T-cell (primary cell): ENCODE data around the gene SOX30. TPM values are rescaled to one million over a fixed set of nuclear protein-coding genes. Genes with fewer than 3 reads are reported as not detected.

Experiments
- ATAC-seq, 4 experiments: fragments of 200-7000 bp in 3 of 4; fragments of 150-1000 bp in 1 of 4; cut with Tn5 transposase; replicated peaks in 1 of 4; 1 replicate in 3 of 4; 2 replicates in 1 of 4; pipeline ENCODE4 v1.10.0; 2021; ENCODE audit warnings: moderate library complexity in 3 of 4, mild to moderate bottlenecking in 2 of 4, moderate number of reproducible peaks in 1 of 4
- CTCF ChIA-PET, 2 donors: fragments of 300-600 bp; sonication (Branson Sonifier 250); formaldehyde crosslinking; loops; one replicate each; lab custom pipeline; 2022; ENCODE audit warnings: antibody characterized with exemption in 2 of 2; lab: Charles Lee
- POLR2A ChIA-PET, 2 donors: fragments of 300-600 bp; sonication (Branson Sonifier 250); formaldehyde crosslinking; loops; one replicate each; lab custom pipeline; 2022; ENCODE audit warnings: antibody characterized with exemption in 2 of 2; lab: Charles Lee
- DNase-seq, 35 experiments: peaks; one replicate each; pipeline versions ENCODE4 v3.0.0 to v3.0.0-alpha.2; 2013 to 2023
- H3K27ac ChIP-seq: one replicate; pipeline ENCODE4 v1.5.1; 2013; ENCODE audit warnings: low read length
- H3K27me3 ChIP-seq, 2 experiments: replicated peaks in 1 of 2; 1 replicate in 1 of 2; 2 replicates in 1 of 2; pipeline versions ENCODE4 v1.6.1 to v1.7.0; 2013; ENCODE audit warnings: low read length in 1 of 2, mixed read lengths in 1 of 2; ENCODE audit not compliant: control insufficient read depth in 2 of 2, insufficient read depth in 2 of 2; ENCODE audit errors: extremely low read depth in 1 of 2
- H3K36me3 ChIP-seq, 2 donors: 1 replicate in 1 of 2; 2 replicates in 1 of 2; pipeline versions ENCODE4 v1.6.1 to v1.7.0; 2013; ENCODE audit warnings: low read length in 1 of 2; ENCODE audit not compliant: control insufficient read depth in 2 of 2, insufficient read depth in 1 of 2; ENCODE audit errors: extremely low read depth in 1 of 2
- H3K4me1 ChIP-seq, 2 experiments: 1 replicate in 1 of 2; 2 replicates in 1 of 2; pipeline versions ENCODE4 v1.6.1 to v1.7.0; 2013; ENCODE audit warnings: low read length in 2 of 2, mixed read lengths in 1 of 2; ENCODE audit not compliant: insufficient read depth in 2 of 2, control insufficient read depth in 1 of 2; ENCODE audit errors: extremely low read depth in 1 of 2
- H3K4me3 ChIP-seq, 2 donors: 1 replicate in 1 of 2; 2 replicates in 1 of 2; pipeline versions ENCODE4 v1.5.1 to v1.7.0; 2013; ENCODE audit warnings: mild to moderate bottlenecking in 2 of 2, low read length in 1 of 2, moderate library complexity in 1 of 2; ENCODE audit not compliant: control insufficient read depth in 1 of 2; ENCODE audit errors: extremely low read depth in 1 of 2
- H3K9me3 ChIP-seq: 2 replicates; pipeline ENCODE4 v1.7.0; 2013
- H3K27ac Mint-ChIP-seq, 2 donors: one replicate each; pipeline ENCODE4 v1.8.0; 2020 to 2021; ENCODE audit warnings: mild to moderate bottlenecking in 2 of 2, mixed read lengths in 2 of 2
- H3K27me3 Mint-ChIP-seq, 2 donors: one replicate each; pipeline ENCODE4 v1.8.0; 2021 to 2022; ENCODE audit warnings: mixed read lengths in 2 of 2
- H3K36me3 Mint-ChIP-seq: one replicate; pipeline ENCODE4 v1.8.0; 2021; ENCODE audit warnings: mixed read lengths
- H3K4me1 Mint-ChIP-seq, 3 donors: one replicate each; pipeline ENCODE4 v1.8.0; 2020 to 2022; ENCODE audit warnings: mixed read lengths in 3 of 3, mild to moderate bottlenecking in 1 of 3
- H3K4me3 Mint-ChIP-seq, 3 donors: one replicate each; pipeline ENCODE4 v1.8.0; 2020 to 2022; ENCODE audit warnings: mild to moderate bottlenecking in 3 of 3, mixed read lengths in 3 of 3, moderate library complexity in 3 of 3
- H3K9me3 Mint-ChIP-seq, 3 donors: one replicate each; pipeline ENCODE4 v1.8.0; 2020 to 2022; ENCODE audit warnings: mixed read lengths in 3 of 3
- WGBS: methylation state at CpG from one replicate; pipeline ENCODE4 v1.1.5; 2013; ENCODE audit warnings: missing lambda C conversion rate; ENCODE audit not compliant: insufficient coverage; 5-methylcytosine and 5-hydroxymethylcytosine counted together
- total RNA-seq, 35 experiments: library from RNA in 6 of 35; stranded (reverse) in 6 of 35; fragments of 120-200 nt in 1 of 35; gene quantifications; one replicate each; pipeline versions ENCODE4 v1.2.1 to v1.2.4 and lab custom pipeline; 2013 to 2026

Gene SOX30
- total RNA-seq, 5 donors from 2014 or later (not counting 1 experiment from before 2014, with no cell fraction given): 0.10 to 0.44 (median 0.13) TPM; not detected in 2

DNA sequence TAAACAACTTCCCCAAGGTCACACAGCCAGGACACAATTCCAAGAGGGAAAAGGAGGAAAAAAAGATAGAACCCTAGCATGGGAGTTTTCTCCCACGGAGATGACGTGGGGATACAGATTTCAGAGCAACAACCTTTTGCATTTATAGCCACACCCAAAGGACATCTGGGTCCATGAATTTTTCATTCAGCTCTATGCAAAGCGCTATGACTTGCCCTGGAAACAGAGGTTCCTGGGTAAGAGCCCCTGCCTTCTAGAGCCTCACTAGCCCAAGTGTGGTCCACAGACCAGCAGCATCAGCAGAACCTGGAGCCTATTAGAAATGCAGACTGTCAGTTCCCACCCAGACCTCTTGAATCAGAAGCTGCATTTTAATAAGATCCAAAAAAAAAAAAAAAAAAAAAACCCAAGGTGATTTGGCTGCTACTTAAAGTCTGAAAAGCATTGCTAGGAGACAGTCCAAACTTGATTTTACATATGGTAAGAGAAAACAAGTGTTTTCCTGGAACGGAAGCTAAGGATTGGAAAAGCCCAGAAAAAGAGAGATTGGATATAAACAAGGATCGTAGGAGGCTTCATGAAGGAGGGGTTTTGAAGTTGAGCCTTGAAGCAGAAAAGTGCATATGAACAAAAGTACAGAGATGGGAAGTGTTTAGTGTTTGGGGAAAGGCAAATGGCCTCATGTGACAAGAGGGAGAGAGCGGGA, 59.0 kb downstream of the SOX30 start:
- peak overlapping the region in 2 of 3 donors; percentile 0 to 2 for H3K4me3 Mint-ChIP-seq
- ChIA-PET POLR2A (interaction anchor here in 1 of 2 donors (0.6 kb wide), 1 partner anchor 100 kb away, joined by 5 read pairs; no protein-coding TSS in a partner anchor), CTCF (no interaction called here)
- Histone ChIP-seq H3K27ac (no peak overlapping the region), H3K4me3 (no peak overlapping the region), H3K4me1 (peaks cover 14% of the 10 kb centered on the region in 2 experiments), H3K36me3 (no peaks in the 10 kb centered on the region), H3K27me3 (no peaks in the 10 kb centered on the region), H3K9me3 (no peaks in the 10 kb centered on the region)
- H3K9me3 Mint-ChIP-seq: no peaks in the 10 kb centered on the region
- DNase-seq (no peak), ATAC-seq (no peak)
- peaks cover 38 to 64% (median 52%) of the 10 kb centered on the region in 3 donors for H3K4me1 Mint-ChIP-seq
- 87% methylated on average over 3 of the region's 6 CpGs for WGBS
- peak overlapping the region in 1 of 2 donors; percentile 70 for H3K27ac Mint-ChIP-seq
- no peaks in the 10 kb centered on the region for H3K36me3 Mint-ChIP-seq
- peaks cover 0 to 3% of the 10 kb centered on the region in 2 donors for H3K27me3 Mint-ChIP-seq

DNA sequence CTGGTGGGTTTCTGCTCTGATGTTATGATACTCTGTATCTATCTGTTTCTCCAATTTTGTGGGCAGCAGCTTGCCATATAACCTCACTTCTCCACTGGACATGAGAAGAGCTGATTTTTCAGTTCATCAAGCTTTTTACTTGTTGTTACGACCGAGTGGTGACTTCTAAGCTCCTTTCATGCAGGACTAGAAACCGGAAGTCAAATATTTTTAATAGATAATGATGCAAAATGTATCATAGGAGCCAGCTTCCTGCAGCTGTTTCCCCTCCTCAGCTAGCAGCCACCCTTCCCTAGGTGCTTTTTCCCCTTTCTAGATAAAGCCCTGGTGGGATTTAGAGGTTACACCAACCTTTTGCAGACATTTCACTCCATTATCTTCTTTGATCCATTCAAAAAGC, 59.6 kb downstream of the SOX30 start:
- no peak for DNase-seq
- no CpG with 5 or more reads among the region's 3 CpGs for WGBS
- peaks cover 38 to 59% (median 51%) of the 10 kb centered on the region in 3 donors for H3K4me1 Mint-ChIP-seq
- no peak overlapping the region for H3K4me3 ChIP-seq
- H3K4me1 ChIP-seq: peaks cover 14% of the 10 kb centered on the region in 2 experiments
- no peak overlapping the region for H3K27ac ChIP-seq
- no peaks in the 10 kb centered on the region for H3K9me3 Mint-ChIP-seq
- H3K27me3 ChIP-seq: no peaks in the 10 kb centered on the region
- no peaks in the 10 kb centered on the region for H3K36me3 ChIP-seq
- peak overlapping the region in 1 of 3 donors; percentile 0 for H3K4me3 Mint-ChIP-seq
- peaks cover 0 to 3% of the 10 kb centered on the region in 2 donors for H3K27me3 Mint-ChIP-seq
- ChIA-PET CTCF (no interaction called here), POLR2A (no interaction called here)
- H3K36me3 Mint-ChIP-seq: no peaks in the 10 kb centered on the region
- peak overlapping the region; percentile 29 to 70 for H3K27ac Mint-ChIP-seq
- ATAC-seq: no peak
- H3K9me3 ChIP-seq: no peaks in the 10 kb centered on the region

DNA sequence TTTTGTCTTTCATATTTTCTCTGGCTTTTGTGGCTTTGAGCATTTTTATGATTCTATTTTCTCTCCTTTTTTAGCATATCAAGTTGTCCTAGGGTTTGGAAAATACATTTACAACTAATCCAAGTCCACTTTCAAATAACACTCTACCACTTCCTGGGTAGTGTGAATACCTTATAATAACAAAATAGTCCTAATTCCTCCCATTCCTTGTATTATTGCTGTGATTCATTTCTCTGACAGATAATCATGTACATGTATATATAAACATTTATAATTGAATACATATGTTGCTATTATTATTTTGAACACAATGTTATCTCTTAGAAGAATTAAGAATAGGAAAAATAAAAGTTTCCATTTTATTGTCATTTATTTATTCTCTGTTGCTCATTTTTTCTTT, 61.8 kb downstream of the SOX30 start:
- Mint-ChIP-seq H3K36me3 (no peaks in the 10 kb centered on the region), H3K4me3 (no peak overlapping the region), H3K4me1 (peaks cover 21 to 38% (median 31%) of the 10 kb centered on the region in 3 donors), H3K9me3 (no peaks in the 10 kb centered on the region), H3K27me3 (peaks cover 0 to 3% of the 10 kb centered on the region in 2 donors), H3K27ac (no peak overlapping the region)
- CTCF ChIA-PET: interaction anchor here in 1 of 2 donors (0.7 kb wide), 1 partner anchor 1469 kb away, joined by 9 read pairs; no protein-coding TSS in a partner anchor
- Histone ChIP-seq H3K9me3 (no peaks in the 10 kb centered on the region), H3K27ac (no peak overlapping the region), H3K4me1 (peaks cover 4 to 10% of the 10 kb centered on the region in 2 experiments), H3K36me3 (no peaks in the 10 kb centered on the region), H3K4me3 (no peak overlapping the region), H3K27me3 (no peaks in the 10 kb centered on the region)
- POLR2A ChIA-PET: interaction anchor here in 1 of 2 donors (0.6 kb wide), 1 partner anchor 493 kb away, joined by 5 read pairs; no protein-coding TSS in a partner anchor
- DNase-seq (no peak), ATAC-seq (no peak)

DNA sequence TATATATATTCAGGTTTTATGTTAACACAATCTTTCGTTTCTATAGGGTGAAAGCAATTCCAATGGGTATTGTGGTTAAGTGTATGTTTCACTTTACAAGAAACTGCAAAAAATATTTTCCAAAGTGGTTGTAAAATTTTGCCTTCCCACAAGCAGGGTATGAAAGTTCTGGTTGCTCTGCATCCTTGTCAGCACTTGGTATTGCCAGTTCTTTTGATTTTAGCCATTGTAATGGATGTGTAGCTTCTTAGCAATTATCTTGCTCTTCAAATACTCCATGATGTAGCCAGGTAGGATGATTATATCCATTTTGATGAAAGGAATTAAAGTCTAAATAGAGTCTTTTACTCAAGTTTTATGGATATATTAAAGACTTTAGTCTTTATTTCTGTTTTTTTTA, 67.6 kb downstream of the SOX30 start:
- no peak for ATAC-seq
- peaks cover 0 to 18% (median 10%) of the 10 kb centered on the region in 3 donors for H3K4me1 Mint-ChIP-seq
- Histone ChIP-seq H3K27ac (no peak overlapping the region), H3K9me3 (no peaks in the 10 kb centered on the region), H3K4me1 (no peaks in the 10 kb centered on the region), H3K27me3 (no peaks in the 10 kb centered on the region), H3K4me3 (no peak overlapping the region), H3K36me3 (no peaks in the 10 kb centered on the region)
- no peak for DNase-seq
- H3K4me3 Mint-ChIP-seq: no peak overlapping the region
- H3K9me3 Mint-ChIP-seq: no peaks in the 10 kb centered on the region
- no peaks in the 10 kb centered on the region for H3K36me3 Mint-ChIP-seq
- no CpG with 5 or more reads among the region's 1 CpG for whole genome bisulfite sequencing
- no peak overlapping the region for H3K27ac Mint-ChIP-seq
- ChIA-PET CTCF (no interaction called here), POLR2A (no interaction called here)
- no peaks in the 10 kb centered on the region for H3K27me3 Mint-ChIP-seq

DNA sequence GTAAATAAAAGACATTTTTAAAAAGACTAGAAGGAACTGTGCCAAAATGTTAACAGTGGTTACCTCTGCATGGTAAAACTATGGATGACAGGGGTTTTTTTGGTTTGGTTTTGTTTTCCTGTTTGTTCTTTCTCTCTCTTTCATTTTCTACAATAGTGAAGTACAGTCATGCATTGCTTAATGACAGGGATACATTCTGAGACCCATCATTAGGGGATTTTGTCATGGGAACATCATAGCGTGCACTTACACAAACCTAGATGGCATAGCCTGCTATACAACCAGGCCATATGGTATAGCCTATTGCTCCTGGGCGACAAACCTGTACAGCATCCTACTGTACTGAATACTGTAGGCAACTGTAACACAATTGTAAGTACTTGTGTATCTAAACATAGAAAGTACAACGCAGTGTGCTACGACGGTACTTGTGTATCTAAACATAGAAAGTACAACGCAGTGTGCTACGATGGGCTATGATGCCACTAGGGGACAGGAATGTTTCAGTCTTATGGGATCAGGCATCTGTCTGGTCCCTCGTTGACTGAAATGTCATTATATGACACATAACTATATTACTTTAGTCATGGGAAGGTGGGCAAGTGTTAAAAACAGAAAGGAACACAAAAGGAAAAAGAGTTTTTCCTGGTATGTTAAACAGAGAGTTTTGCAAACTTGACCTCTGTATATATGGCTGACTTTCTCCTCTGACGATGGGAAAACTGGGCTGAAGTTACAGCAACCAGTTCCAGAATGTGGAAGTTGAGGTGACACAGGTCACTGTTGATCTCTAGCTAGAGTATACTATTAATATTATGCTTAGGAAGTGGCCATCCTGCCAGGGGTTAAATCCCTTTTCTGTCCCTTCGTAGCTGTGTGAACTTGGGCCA, 69.3 kb downstream of the SOX30 start:
- no peaks in the 10 kb centered on the region for H3K36me3 Mint-ChIP-seq
- H3K9me3 Mint-ChIP-seq: no peaks in the 10 kb centered on the region
- peak overlapping the region in 1 of 2 donors; percentile 7 for H3K27ac Mint-ChIP-seq
- H3K4me1 ChIP-seq: no peaks in the 10 kb centered on the region
- H3K27me3 Mint-ChIP-seq: no peaks in the 10 kb centered on the region
- H3K27ac ChIP-seq: no peak overlapping the region
- H3K27me3 ChIP-seq: no peaks in the 10 kb centered on the region
- ChIA-PET POLR2A (interaction anchor here in 1 of 2 donors (0.8 kb wide), 1 partner anchor 12 kb away, joined by 3 read pairs; no protein-coding TSS in a partner anchor), CTCF (no interaction called here)
- DNase-seq (peak in 1 of 35 experiments; percentile 22), ATAC-seq (peak in 1 of 4 experiments; percentile 19)
- H3K4me1 Mint-ChIP-seq: peaks cover 0 to 31% (median 13%) of the 10 kb centered on the region in 3 donors
- H3K36me3 ChIP-seq: no peaks in the 10 kb centered on the region
- H3K9me3 ChIP-seq: no peaks in the 10 kb centered on the region
- 92% methylated on average over 4 of the region's 10 CpGs for WGBS
- H3K4me3 Mint-ChIP-seq: no peak overlapping the region
- H3K4me3 ChIP-seq: no peak overlapping the region

DNA sequence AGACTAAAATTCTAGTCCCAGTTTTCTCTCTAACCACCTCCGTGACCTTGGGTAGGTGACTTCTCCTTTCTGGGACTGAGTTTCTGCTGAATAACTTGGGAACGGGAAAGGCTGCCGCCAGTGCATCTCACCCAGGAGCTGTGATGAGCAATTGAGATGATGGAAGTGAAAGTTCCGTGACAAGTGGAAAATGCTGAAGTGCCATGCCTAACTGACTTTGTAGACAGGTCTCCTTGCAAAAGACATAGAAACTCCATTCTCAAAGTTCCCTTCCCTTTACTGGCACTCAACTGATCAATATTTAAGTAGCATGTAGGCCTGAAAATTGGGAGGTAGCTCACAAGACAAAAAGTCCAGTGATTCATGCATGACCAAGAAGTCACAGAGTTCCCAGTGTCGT, 70.3 kb downstream of the SOX30 start:
- H3K4me3 ChIP-seq: no peak overlapping the region
- WGBS: 75% methylated on average over 2 of the region's 5 CpGs
- peak overlapping the region in 1 of 2 donors; percentile 13 for H3K27ac Mint-ChIP-seq
- no peaks in the 10 kb centered on the region for H3K4me1 ChIP-seq
- no peak overlapping the region for H3K4me3 Mint-ChIP-seq
- no peaks in the 10 kb centered on the region for H3K27me3 ChIP-seq
- no peak for ATAC-seq
- no peaks in the 10 kb centered on the region for H3K9me3 Mint-ChIP-seq
- ChIA-PET CTCF (no interaction called here), POLR2A (no interaction called here)
- peaks cover 0 to 35% (median 13%) of the 10 kb centered on the region in 3 donors for H3K4me1 Mint-ChIP-seq
- no peaks in the 10 kb centered on the region for H3K27me3 Mint-ChIP-seq
- no peak for DNase-seq
- H3K9me3 ChIP-seq: no peaks in the 10 kb centered on the region
- H3K27ac ChIP-seq: no peak overlapping the region
- H3K36me3 Mint-ChIP-seq: no peaks in the 10 kb centered on the region
- H3K36me3 ChIP-seq: no peaks in the 10 kb centered on the region
